T follicular helper cell (primary cell): ENCODE data around the gene MMP10.

ENCODE experiments used
- DNase-seq: peaks from one replicate; pipeline ENCODE4 v3.0.0-alpha.2; 2020; ENCODE audit warnings: low read depth
- total RNA-seq, 2 experiments: gene quantifications; one replicate each; lab custom pipeline; 2026; lab: John Stamatoyannopoulos, UW

The MMP10 gene
- 0 to 0.48 reads per million in 2 experiments for total RNA-seq

DNA sequence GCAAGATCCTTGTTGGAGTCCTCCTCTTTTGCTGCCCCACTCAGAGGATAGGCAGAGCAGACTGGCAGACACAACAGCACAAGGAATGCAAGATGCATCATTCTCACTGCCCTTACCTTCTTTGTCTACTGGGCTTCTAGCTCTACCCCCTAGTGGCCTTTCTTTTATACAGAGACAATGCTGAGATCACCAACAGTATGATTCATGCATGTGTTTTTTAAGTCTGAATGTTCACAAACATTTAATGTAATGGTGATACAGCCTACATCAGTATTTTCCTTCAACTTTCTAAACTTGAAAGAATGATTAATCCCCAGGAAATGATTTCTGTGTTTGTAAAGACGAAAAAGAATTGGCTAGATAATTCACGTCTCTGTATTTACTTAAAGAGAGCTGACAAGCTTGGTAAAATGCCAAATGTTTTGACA is at the start of gene MMP10:
TSS of gene MMP10 (minus strand) at position 138 of the 428 bp plus-strand sequence. CDS start at position 101, 37 bp downstream.
- DNase-seq = no peak

DNA sequence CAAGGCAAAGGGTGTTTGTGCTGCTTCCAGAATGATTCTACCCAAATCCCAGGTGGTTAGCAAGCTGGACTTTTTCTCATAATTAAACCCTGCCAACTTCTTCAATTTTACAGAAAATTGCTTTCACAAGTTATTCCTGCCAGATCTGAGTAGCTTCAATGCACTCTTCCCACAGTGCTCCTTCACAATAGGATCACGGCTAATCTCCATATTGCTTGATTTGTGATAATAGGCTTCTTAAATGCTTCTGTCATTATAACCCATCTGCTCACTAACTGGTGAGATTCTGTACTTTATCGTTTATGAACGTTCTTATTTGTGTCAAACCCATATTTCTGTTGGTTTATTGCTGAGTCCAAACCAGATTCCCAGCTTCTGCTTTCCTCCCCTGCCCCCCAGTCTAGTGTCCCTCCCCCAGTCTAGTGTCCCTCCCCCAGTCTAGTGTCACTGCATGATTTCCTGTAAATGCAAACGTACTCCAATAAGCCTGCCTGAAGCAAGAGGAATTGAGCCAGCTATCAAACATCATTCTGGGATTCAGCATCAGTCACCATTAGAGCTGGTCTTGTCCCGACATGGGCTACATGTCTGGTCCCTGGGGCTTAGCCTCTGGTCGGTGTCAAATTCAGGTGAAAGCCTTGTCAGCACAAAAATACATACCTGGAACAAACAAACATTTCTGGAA is 49.0 kb upstream of the MMP10 start:
- no peak for DNase-seq

DNA sequence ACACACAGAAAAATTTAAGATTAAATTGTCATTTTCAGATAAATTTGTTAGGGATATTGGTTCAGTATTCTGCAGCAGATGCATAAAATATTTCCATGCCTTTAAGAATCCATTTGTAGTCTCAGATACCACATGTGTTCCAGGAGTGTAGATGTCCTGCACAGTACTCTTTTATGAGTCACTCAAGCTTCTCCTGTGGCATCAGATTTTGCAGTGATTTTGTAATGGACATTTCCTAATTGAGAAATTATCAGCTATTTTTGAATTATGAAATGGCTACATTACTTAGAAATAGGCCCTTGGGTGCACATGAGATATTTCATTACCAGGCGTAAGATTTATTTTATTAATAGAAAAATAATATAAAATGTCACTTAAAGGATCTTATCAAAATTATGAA is 44.1 kb upstream of the MMP10 start:
- DNase-seq = no peak

DNA sequence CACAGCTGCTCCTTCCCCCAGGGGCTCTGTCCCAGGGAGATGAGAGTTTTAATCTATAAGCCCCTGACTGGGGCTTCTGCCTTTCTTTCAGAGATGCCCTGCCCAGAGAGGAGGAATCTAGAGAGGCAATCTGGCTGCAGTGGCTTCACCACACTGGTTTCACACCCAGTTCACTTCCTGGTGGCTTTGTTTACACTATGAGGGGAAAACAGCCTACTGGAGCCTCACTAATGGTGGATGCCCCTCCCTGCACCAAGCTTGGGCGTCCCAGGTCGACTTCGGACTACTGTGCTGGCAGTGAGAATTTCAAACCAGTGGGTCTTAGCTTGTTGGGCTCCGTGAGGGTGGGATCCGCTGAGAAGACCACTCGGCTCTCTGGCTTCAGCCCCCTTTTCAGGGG is 39.1 kb upstream of the MMP10 start:
- no peak for DNase-seq

DNA sequence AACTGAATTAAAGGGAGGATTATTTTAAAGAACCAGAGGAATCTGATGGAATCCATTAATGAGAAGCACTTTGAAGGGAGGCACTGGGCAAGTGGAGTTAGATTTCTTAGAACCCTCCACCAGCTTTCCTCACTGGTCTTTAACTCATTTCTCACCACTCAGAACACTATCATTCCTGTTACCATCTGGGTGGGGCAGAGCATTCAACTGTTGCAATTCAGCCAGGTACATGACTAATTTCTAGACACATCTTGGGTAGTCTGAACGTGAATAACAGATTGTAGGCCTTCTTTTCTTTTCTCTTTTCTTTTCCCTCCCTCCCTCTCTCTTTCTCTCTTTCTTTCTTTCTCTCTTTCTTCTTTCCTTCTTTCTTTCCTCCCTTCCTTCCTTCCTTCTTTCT is 33.1 kb upstream of the MMP10 start:
- DNase-seq = no peak

DNA sequence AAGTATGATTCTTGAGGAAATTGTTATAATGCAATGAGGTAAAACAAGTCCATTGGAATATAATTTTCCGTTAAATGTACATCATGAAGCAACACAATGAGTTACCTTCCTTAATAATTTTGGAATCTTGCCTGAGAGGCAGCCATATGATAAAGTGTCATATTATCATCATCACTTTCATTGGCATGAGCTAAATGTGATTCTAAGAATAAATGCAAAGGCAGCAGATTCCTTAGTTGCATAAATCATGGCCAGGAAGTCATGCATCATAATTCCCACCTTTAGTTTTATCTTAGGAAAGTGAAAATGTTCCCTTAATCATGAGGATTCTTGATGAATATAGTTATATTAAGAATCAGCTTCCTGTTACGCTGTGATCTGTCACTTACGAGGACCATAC is 31.8 kb upstream of the MMP10 start:
- DNase-seq = no peak

DNA sequence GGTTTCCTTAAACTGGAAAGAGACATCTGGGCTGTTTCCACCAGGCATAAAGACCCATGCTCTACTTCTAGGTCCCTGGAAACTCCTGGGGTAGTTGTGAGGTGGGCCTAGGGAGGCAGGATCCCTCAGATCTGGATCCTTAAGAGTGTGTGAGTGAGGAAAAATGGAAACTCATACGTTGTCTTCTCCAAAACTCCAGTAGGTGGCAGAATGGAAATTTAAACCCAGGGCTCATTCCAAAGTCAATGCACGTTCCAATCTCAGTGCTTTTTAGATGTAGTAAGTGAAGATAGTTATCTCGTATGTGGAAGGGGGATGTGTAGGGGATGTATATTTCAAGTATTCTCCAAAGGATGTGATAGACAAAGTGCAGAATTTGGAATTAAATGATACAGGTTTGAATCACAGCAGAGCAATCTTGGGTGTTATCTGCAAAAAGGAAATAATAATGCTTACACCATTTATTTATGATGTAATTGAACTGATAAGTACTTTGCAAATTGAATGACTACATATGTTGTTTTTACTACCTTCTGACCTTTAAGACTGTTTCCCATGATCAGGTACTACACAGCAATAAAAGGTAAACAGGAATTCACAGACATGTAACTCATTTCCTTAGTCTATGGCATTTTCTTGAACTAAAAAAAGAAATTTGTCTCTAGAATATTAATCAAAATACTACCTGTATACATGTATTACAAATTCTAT is 30.7 kb upstream of the MMP10 start:
- DNase-seq = no peak

DNA sequence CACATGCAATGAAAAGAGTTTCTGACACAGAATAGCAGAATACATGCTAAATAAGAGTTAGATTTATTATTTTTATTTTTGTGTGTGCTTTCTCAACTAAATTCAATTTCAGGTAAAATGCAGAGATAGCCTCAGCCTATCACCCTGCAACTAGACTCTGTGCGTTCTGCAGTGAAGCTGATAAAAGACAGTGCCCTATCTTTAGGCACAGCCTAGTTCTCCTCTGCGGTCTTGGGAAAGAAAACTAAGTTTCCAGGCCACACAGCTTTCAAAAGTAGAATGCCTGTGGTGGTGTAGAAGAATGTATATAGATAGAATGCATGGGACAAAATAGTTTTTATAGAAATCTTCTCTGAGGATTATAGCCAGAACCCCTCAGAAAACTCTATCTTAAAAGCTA is 29.5 kb upstream of the MMP10 start:
- no peak for DNase-seq

DNA sequence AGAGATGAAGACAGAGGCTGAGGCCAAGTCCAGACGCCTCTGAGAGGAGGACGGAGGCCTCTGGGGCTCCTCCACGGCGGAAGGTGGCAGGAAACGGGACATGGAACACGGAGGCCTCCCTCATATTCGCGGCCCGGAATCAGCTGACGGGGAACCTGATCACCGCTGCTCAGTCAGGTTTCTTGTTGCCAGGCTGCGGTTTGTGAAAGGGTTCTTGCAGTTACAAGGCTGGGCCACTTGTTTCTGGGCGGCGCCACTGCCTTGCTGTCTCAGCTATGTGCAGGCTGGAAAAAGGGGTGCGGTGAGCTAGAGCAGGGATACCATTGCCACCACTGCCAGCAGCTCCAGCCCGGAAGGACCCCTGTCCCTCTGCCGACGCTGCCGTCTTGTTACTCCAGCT is 27.5 kb upstream of the MMP10 start:
- DNase-seq = no peak

DNA sequence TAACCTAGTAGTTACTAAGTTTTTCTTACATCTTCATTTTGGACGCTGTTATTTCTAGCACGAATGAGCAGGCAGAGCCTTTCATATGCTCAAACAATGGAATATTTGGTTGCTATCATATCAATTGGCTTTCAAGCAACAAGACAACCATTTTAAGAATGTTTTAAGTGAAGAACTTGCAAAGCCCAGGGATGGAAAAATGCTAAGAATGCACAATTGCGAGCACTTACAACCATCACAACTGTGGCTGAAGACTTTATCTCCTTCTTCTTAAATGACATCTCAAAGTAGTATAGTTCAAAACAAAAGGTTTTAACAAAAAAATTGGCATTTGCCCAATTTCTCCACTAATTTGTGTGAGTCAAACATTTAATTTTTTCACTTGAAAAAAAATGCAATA is 25.9 kb upstream of the MMP10 start:
- no peak for DNase-seq

DNA sequence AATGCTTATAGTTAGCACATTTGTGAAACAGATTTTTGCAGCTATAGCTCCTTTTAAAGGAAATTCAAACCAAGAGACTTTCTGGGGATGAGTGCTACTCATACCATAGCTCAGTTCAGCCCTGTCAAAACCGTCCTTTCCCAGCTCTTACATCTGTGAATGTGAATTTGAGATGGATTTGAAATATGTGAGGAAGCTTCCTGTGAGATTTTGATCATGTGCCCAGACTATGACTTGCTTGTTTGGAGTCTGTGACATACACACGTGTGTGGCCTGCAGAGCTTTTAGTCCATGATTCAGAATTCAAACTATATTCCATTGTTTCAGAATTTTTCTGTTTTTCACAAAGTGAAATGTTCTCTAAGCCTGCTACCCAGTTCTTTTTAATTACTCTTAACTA is 21.9 kb upstream of the MMP10 start:
- DNase-seq = no peak

DNA sequence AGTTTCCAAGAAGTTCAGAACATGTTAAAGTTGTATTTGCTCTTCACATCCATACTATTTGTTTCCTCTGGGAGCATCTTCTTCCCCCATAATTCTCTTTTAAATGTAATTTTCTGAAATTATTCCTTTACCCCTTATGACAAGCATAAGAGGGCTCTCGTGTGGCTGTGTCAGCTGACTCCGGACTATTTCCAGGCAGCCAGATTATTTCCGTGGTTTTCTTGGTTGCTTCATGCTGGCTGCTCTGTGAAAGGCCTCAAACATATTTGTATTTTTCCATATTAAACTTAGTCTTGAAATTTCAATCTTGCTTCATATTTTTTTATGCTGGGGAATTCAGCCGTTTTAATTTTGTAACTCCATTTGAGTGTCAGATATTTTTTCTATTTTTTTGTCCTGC is 20.3 kb upstream of the MMP10 start:
- no peak for DNase-seq

DNA sequence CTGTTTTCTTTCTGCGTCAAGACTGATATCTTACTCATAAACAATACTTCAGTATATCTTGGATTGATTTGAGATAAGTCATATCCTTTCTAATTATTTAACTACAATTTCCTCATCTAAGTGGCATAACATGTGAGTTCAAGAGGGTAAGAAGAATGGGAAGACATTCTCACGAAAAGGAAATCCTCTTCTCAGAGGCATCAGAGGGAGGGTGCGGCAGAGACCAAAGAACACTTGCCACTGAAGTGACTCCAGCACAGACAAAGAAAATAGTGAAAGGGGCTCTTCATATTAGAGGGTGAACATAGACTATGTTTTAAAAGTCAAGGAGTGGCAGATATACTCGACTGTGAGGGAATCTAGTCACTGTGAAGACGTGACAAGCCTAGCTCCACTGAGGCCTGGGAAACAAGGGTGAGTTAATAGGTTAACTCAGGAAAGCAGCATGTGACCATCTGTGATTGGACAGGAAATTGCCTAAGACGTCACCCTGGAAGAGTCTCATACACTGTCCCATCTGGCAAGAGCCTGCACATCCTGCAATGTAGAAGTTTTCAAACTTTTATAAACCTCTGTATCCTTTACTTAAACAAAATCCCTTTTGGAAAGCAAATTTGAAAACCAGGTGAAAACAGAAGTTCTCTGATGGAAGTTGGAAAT is 19.4 kb upstream of the MMP10 start:
- no peak for DNase-seq

DNA sequence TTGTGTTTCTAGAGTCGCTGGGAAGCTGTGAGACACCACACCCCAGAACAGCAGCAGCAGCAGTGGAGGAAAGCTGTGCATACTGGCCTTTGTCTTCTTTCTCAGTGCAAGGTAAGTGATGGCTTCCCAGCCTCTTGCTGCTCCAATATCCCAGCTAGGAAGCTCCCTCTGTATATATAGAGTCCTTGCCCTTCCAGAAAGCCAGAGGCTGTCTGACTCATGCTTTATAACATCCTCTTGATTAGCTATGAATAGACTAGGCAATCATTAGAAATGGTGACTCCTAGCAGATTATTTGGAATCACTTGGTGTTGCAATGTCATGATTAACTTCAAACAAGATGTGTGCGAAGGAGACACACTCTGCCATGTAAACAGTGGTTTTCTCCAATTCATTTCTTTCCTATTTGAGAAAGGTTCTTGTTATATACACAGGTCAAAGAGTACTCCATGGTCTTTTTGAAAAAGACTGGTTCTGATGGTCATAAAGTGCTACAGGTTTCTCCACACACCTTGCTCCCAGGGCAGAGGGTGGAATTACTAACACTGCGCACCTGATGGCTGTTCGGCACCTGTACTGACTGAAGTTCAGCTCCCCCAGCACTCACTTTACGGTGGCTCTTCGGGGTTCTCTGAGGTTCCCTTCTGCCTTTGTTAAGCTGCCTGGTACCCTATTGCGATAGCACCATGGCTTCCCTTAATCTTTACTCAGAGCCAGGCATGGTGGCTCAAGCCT is 17.8 kb upstream of the MMP10 start, which contains the start of gene MMP1:
TSS of gene MMP1 (minus strand) at position 149 of the 735 bp plus-strand sequence. CDS start at position 81, 68 bp downstream.
- no peak for DNase-seq

DNA sequence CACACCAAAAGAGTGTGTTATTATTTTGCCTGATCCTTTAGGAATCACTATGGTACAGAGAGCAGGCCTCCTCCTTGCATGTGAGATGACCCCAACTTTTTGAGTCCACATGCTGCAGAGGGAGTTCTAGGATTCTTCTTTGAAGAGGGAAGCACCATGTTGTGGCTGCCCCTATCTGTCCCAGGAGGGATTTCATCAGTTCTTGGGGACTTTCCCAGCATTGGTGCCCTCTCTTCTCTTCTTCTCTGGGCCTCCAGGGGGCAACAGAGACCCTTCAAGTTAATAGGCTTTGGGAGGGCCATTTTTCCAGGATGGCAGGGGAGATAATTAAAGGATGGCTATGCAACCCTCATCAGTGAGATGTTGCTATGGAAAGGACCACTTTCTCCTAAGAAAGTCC is 14.0 kb upstream of the MMP10 start:
- DNase-seq = no peak

DNA sequence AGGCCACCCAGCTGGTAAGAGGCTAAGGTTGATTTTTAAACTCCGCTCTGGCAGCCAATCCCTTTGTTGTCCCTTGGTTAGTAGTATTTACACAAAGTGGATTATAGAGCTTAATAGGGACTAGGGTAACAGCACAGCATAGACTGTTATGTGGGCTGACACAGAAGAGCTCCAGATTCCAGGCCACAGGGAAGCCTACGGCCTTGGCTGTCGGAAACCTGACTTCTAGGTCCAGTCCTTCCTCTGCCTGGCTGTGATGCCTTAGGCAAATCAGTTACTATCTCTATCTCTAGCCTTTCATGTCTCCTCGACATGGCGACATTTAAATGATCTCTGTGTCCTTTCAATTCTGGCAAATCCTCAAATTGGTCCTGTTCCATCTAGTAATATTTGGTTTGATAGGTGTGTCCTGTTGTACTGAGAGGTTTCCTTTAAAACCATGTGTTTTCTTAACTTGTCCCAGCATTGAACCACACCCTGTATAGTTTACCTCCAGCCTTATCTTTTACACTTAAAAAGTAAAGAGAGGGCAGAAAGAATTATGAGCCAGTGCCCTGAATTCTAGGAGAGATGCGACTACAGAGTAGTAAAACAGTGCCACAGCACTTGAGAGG is 13.4 kb upstream of the MMP10 start:
- DNase-seq = no peak

DNA sequence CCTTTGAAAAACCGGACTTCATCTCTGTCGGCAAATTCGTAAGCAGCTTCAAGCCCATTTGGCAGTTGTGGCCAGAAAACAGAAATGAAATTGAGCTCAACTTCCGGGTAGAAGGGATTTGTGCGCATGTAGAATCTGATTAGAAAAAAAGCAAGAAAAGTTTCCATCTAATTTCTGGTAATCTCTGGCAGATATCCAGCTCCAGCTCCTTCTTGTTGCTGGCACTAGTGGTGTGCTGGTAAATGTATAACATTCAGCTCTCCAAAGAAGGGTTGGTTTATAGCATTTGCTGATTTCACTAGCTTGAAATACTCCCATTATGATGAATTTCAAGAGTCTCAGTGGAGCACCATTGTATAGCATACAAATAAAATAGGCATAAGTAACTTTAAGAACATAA is 12.2 kb upstream of the MMP10 start:
- no peak for DNase-seq

DNA sequence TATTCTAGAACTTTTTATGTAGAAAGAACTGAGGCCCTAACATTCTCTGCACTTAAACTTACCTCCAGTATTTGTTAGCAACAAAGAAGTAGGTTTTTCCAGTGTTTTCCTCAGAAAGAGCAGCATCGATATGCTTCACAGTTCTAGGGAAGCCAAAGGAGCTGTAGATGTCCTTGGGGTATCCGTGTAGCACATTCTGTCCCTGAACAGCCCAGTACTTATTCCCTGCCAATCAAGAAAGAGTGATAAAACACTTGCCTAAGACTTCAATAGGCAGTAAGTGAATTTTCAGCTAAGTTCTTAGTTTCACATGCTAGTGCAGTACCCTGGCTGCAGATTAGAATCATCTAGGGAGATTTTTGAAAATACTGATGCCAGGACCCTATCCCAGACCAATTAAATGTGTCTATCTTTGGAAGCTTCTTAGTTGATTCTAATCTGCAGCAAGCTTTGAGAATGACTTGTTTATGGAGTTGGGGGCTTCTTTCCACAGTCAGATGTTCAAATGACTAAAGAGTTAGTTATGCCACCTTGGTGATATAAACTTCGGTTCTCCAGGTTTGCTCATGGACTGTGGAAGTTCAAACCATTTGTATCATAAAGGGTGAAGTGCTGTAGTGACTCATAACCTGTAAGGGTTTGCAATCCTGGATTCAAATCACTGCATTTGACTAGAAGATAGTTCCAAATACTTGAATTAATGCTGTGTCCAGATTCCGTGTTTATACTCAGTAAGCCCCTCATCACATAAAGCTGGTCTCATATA is 11.0 kb upstream of the MMP10 start:
- DNase-seq = no peak

DNA sequence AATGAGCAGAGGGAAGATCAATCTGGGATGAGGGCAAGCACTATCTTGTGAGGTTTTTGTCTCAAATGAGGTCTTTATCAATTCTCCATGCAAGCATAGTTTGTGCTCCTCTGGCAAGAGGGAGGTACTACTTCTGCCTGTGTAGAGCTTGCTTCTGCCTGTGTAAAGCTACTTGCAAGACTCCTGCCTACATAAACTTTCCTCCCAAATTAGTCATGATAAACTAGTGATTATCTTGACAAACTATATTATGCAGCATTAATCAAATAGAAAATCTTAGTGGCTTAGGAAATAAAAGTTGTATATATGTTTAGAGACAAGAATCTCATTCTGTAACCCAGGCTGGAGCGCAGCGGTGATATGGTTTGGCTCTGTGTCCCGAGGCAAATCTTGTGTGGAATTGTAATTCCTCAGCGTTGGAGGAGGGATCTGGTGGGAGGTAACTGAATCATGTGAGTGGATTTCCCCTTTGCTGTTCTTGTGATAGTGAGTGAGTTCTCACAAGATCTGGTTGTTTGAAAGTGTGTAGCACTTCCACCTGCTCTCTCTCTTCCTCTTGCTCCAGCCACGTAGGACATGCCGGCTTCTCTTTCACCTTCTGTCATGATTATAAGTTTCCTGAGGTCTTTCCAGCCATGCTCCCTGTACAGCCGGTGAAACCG is 8.0 kb upstream of the MMP10 start:
- no peak for DNase-seq

DNA sequence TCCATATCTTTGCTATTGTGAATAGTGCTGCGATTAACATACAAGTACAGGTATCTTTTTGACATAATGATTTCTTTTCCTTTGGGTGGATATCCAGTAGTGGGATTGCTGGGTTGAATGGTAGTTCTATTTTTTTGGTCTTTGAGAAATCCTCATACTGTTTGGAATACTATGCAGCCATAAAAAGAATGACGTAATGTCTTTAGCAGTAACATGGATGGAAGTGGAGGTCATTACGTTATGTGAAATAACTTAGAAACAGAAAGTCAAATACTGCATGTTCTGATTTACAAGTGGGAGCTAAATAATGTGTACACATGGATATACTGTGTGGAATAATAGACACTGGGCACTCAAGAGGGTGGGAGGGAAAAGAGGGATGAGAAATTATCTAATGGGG is 4.0 kb upstream of the MMP10 start:
- DNase-seq = no peak

DNA sequence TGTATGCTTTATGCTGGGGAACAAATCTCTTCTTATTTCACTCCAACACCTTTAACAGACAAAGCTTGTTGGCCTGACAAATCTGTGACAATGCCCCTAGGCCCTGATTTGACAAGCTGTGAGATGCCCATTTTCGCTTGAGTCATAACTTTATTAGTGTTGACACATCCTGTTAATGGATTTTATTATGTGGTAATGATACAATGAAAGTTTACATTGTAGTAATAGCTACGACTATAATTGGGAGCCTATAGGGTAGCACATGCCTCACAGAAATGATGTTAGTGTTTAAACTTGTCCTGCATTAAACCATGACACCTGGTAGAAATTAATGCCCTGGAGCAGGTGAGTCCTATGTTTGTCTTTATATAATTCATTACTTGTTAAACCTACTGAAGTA is 3.3 kb upstream of the MMP10 start:
- no peak for DNase-seq
